ENCODE results near the gene EIF1. TPM values are rescaled to one million over a fixed set of nuclear protein-coding genes. Genes with fewer than 3 reads are reported as not detected.

EIF1 gene
- total and polyA plus RNA-seq, 2 donors (not counting 3 experiments of a cell fraction or from before 2014, with no cell fraction given) = 168 to 814 TPM

- H3K9me3 ChIP-seq (replicated peaks; ENCODE audit: control insufficient read depth, insufficient read depth, low read length) = no peaks in the 10 kb centered on the region
- peaks cover 27 to 28% of the 10 kb centered on the region in 2 experiments for H3K36me3 ChIP-seq (ENCODE audit: control insufficient read depth in 2 of 2, extremely low read depth in 1 of 2, insufficient read depth in 2 of 2, low read length in 2 of 2)
- TF ChIP-seq POLR2AphosphoS5 (IDR thresholded peaks at IDR 0.05; ENCODE audit: insufficient read depth, low read depth, low read length) = no peak
- TF ChIP-seq EZH2 (IDR thresholded peaks at IDR 0.05; ENCODE audit: borderline replicate concordance, low read depth, low read length, severe bottlenecking) = no peak
- no peak for TF ChIP-seq POLR2A (IDR thresholded peaks at IDR 0.05; ENCODE audit: low read depth, low read length)
- TF ChIP-seq, protein P1, sequence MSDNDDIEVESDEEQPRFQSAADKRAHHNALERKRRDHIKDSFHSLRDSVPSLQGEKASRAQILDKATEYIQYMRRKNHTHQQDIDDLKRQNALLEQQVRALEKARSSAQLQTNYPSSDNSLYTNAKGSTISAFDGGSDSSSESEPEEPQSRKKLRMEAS (IDR thresholded peaks at IDR 0.05; ENCODE audit: insufficient read depth, insufficient read length) = no peak
- TF ChIP-seq JUN (IDR thresholded peaks at IDR 0.05; ENCODE audit: borderline replicate concordance, insufficient read depth, insufficient read length, low read depth) = no peak
- no peak overlapping the region for H3K9ac ChIP-seq (replicated peaks; ENCODE audit: extremely low read depth, insufficient read depth, low read length)
- FAIRE-seq (no peak), DNase-seq (ENCODE audit: low read depth, low spot score) (peak; percentile 10)
- ChIA-PET POLR2A (interaction anchor here (1.5 kb wide), 1 partner anchor 13 kb away, joined by 3 read pairs; no protein-coding TSS in a partner anchor), CTCF (interaction anchor here (0.8 to 2.2 kb wide), 11 partner anchors 12 to 838 kb away, joined by 3 to 71 read pairs (median 8); no protein-coding TSS in a partner anchor)
- no peaks in the 10 kb centered on the region for H3K27me3 ChIP-seq (ENCODE audit: control insufficient read depth in 2 of 2, insufficient read depth in 2 of 2, low read length in 2 of 2)
- H3K4me2 ChIP-seq (ENCODE audit: insufficient read depth, low read length) = no peak overlapping the region
- BruUV-seq (replicated peaks) = no TSS peak
- H4K20me1 ChIP-seq (replicated peaks; ENCODE audit: control insufficient read depth, extremely low read depth, insufficient read depth, low read length) = peaks cover 9% of the 10 kb centered on the region
- H2AFZ ChIP-seq (ENCODE audit: low read depth, low read length) = no peak overlapping the region
- peaks cover 10% of the 10 kb centered on the region for H3K79me2 ChIP-seq (ENCODE audit: control insufficient read depth, insufficient read depth, low read length)
- H3K27ac ChIP-seq (ENCODE audit: insufficient read depth, low read depth, low read length) = no peak overlapping the region
- intact Hi-C loops (cut with micrococcal nuclease) = no loop called here
- no peak overlapping the region for H3K4me3 ChIP-seq (replicated peaks in 1 of 3; ENCODE audit: insufficient read depth in 1 of 3, low read depth in 1 of 3, low read length in 3 of 3)
- dilution Hi-C loops (cut with MboI; ENCODE audit: extremely low pct_ligation_motif_present, low sequenced_read_pairs) = no loop called here
- H3K4me1 ChIP-seq (ENCODE audit: control insufficient read depth, extremely low read depth, insufficient read depth, low read length) = peaks cover 9% of the 10 kb centered on the region
- H3K9me1 ChIP-seq (replicated peaks; ENCODE audit: control insufficient read depth, extremely low read depth, insufficient read depth, low read length) = no peaks in the 10 kb centered on the region
Measured at GRCh38 chr17:41695134-41695661, 6.5 kb downstream of the EIF1 start.

GRCh38 chr17:41695954-41696757, 7.5 kb downstream of the EIF1 start:
- intact Hi-C loops (cut with micrococcal nuclease) = no loop called here
- Histone ChIP-seq H3K27me3 (ENCODE audit: control insufficient read depth in 2 of 2, insufficient read depth in 2 of 2, low read length in 2 of 2) (no peaks in the 10 kb centered on the region), H3K9ac (replicated peaks; ENCODE audit: extremely low read depth, insufficient read depth, low read length) (no peak overlapping the region), H3K79me2 (ENCODE audit: control insufficient read depth, insufficient read depth, low read length) (peaks cover under 1% of the 10 kb centered on the region), H3K4me2 (ENCODE audit: insufficient read depth, low read length) (no peak overlapping the region), H2AFZ (ENCODE audit: low read depth, low read length) (no peak overlapping the region), H4K20me1 (replicated peaks; ENCODE audit: control insufficient read depth, extremely low read depth, insufficient read depth, low read length) (peaks cover under 1% of the 10 kb centered on the region), H3K4me1 (ENCODE audit: control insufficient read depth, extremely low read depth, insufficient read depth, low read length) (no peaks in the 10 kb centered on the region), H3K9me1 (replicated peaks; ENCODE audit: control insufficient read depth, extremely low read depth, insufficient read depth, low read length) (no peaks in the 10 kb centered on the region), H3K9me3 (replicated peaks; ENCODE audit: control insufficient read depth, insufficient read depth, low read length) (no peaks in the 10 kb centered on the region), H3K27ac (ENCODE audit: insufficient read depth, low read depth, low read length) (no peak overlapping the region), H3K4me3 (replicated peaks in 1 of 3; ENCODE audit: insufficient read depth in 1 of 3, low read depth in 1 of 3, low read length in 3 of 3) (no peak overlapping the region), H3K36me3 (ENCODE audit: control insufficient read depth in 2 of 2, extremely low read depth in 1 of 2, insufficient read depth in 2 of 2, low read length in 2 of 2) (peaks cover 18% of the 10 kb centered on the region in 2 experiments)
- CTCF ChIA-PET = interaction anchor here (0.6 to 2.2 kb wide), 24 partner anchors 11 to 839 kb away, joined by 3 to 71 read pairs (median 5); partner anchors contain the start of genes HAP1, JUP and P3H4
- FAIRE-seq (no peak), DNase-seq (ENCODE audit: low read depth, low spot score) (peak; percentile 58)
- BruUV-seq (replicated peaks) = no TSS peak
- TF ChIP-seq POLR2A (IDR thresholded peaks at IDR 0.05; ENCODE audit: low read depth, low read length) (peak; percentile 28), GATA2 (IDR thresholded peaks at IDR 0.05; ENCODE audit: insufficient read depth, insufficient read length, low read depth, low read length) (no peak), MYC (IDR thresholded peaks at IDR 0.05; ENCODE audit: low read depth, low read length) (no peak), EZH2 (IDR thresholded peaks at IDR 0.05; ENCODE audit: borderline replicate concordance, low read depth, low read length, severe bottlenecking) (no peak), POLR2AphosphoS5 (IDR thresholded peaks at IDR 0.05; ENCODE audit: insufficient read depth, low read depth, low read length) (peak; percentile 17), FOS (IDR thresholded peaks at IDR 0.05; ENCODE audit: borderline replicate concordance, insufficient read depth, low read length) (no peak), JUN (IDR thresholded peaks at IDR 0.05; ENCODE audit: borderline replicate concordance, insufficient read depth, insufficient read length, low read depth) (no peak)
- TF ChIP-seq, protein P2, sequence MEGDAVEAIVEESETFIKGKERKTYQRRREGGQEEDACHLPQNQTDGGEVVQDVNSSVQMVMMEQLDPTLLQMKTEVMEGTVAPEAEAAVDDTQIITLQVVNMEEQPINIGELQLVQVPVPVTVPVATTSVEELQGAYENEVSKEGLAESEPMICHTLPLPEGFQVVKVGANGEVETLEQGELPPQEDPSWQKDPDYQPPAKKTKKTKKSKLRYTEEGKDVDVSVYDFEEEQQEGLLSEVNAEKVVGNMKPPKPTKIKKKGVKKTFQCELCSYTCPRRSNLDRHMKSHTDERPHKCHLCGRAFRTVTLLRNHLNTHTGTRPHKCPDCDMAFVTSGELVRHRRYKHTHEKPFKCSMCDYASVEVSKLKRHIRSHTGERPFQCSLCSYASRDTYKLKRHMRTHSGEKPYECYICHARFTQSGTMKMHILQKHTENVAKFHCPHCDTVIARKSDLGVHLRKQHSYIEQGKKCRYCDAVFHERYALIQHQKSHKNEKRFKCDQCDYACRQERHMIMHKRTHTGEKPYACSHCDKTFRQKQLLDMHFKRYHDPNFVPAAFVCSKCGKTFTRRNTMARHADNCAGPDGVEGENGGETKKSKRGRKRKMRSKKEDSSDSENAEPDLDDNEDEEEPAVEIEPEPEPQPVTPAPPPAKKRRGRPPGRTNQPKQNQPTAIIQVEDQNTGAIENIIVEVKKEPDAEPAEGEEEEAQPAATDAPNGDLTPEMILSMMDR (IDR thresholded peaks at IDR 0.05; ENCODE audit: extremely low read depth in 1 of 2, insufficient read depth in 1 of 2, low read depth in 1 of 2, low read length in 2 of 2) = peak; percentile 72 to 82
- TF ChIP-seq, protein P1 (IDR thresholded peaks at IDR 0.05; ENCODE audit: insufficient read depth, insufficient read length) = no peak
- POLR2A ChIA-PET = interaction anchor here (0.6 to 1.5 kb wide), 2 partner anchors 12 to 1151 kb away, joined by 3 read pairs; no protein-coding TSS in a partner anchor
- dilution Hi-C loops (cut with MboI; ENCODE audit: extremely low pct_ligation_motif_present, low sequenced_read_pairs) = no loop called here

Measured in endothelial cell of umbilical vein (primary cell).